GM19193 (cell line): Measurements from ENCODE around the gene BTBD18.

Source experiments
- POLR2A ChIP-seq: IDR thresholded peaks from 4 replicates; pipeline ENCODE4 v1.6.1; 2011; ENCODE audit not compliant: insufficient read depth, insufficient read length; ENCODE audit errors: extremely low read depth

BTBD18 gene

GRCh38 chr11:57762235-57762861 lies 10.7 kb upstream of the BTBD18 start:
- TF ChIP-seq POLR2A, result no peak

- TF ChIP-seq POLR2A, result peak; percentile 55
These were observed 9.9 kb upstream of the BTBD18 start, which contains the start of gene CTNND1 for GRCh38 chr11:57761301-57762234. TSS of gene CTNND1 (plus strand) at chr11:57761802. CDS start at chr11:57791479, 29,677 bp downstream.

- TF ChIP-seq POLR2A, result no peak
These were observed 6.6 kb upstream of the BTBD18 start for GRCh38 chr11:57758174-57758573.

- no peak for TF ChIP-seq POLR2A
These were observed 1.3 kb upstream of the BTBD18 start for GRCh38 chr11:57752954-57753353.

GRCh38 chr11:57751176-57751575 lies 443 bp downstream of the BTBD18 start:
- TF ChIP-seq POLR2A, result no peak

GRCh38 chr11:57746920-57747319 lies 4.7 kb downstream of the BTBD18 start:
- TF ChIP-seq POLR2A, result no peak

- TF ChIP-seq POLR2A, result no peak
These were observed 6.4 kb downstream of the BTBD18 start for GRCh38 chr11:57745206-57745605.

- peak; percentile 16 for TF ChIP-seq POLR2A
These were observed 7.3 kb downstream of the BTBD18 start for GRCh38 chr11:57744357-57744756.

GRCh38 chr11:57742087-57742452 lies 9.5 kb downstream of the BTBD18 start:
- no peak for TF ChIP-seq POLR2A

- TF ChIP-seq POLR2A, result peak; percentile 91
These were observed 10.2 kb downstream of the BTBD18 start, which contains the start of gene SELENOH for GRCh38 chr11:57741132-57742086. TSS of gene SELENOH (plus strand) at chr11:57741491. CDS start at chr11:57741596, 105 bp downstream.

- TF ChIP-seq POLR2A, result no peak
These were observed 15.9 kb downstream of the BTBD18 start for GRCh38 chr11:57735619-57736298.

GRCh38 chr11:57732661-57733060 lies 19.0 kb downstream of the BTBD18 start:
- no peak for TF ChIP-seq POLR2A

GRCh38 chr11:57729479-57729878 lies 22.1 kb downstream of the BTBD18 start:
- no peak for TF ChIP-seq POLR2A

GRCh38 chr11:57728829-57729228 lies 22.8 kb downstream of the BTBD18 start:
- no peak for TF ChIP-seq POLR2A
